Measurements from ENCODE around the gene STAT3. TPM values are rescaled to one million over a fixed set of nuclear protein-coding genes. Genes with fewer than 3 reads are reported as not detected.
A peak's percentile ranks its signal among the peaks of the same experiment; 100 is the strongest.

Gene STAT3
- total RNA-seq, 1 experiment from 2014 or later, result 115 TPM

DNA sequence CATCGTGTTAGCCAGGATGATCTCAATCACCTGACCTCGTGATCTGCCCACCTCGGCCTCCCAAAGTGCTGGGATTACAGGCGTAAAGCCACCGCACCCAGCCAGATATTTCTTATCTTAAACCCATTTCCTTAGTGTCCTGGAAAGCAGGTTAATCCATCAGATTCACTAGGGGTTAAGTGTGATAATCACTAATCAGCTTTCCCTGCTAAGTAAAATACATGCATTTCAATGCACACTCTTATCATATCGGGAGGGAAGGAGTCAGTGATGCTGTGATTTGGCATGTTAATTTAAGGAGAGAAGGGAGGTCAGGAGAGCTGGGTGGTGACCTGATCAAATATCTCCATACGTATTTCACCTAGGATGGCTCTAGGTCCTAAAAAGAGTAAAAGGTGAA, 29.1 kb downstream of the STAT3 start:
- Mint-ChIP-seq H3K4me1 (ENCODE audit: insufficient read depth, unreplicated experiment) (peaks cover 25% of the 10 kb centered on the region), H3K27ac (ENCODE audit: low read depth, unreplicated experiment) (no peak overlapping the region), H3K4me3 (ENCODE audit: unreplicated experiment) (no peak overlapping the region), H3K9me3 (ENCODE audit: unreplicated experiment) (no peaks in the 10 kb centered on the region), H3K27me3 (ENCODE audit: insufficient read depth, unreplicated experiment) (no peaks in the 10 kb centered on the region), H3K36me3 (ENCODE audit: insufficient read depth, unreplicated experiment) (peaks cover 20% of the 10 kb centered on the region)
- ChIA-PET CTCF (interaction anchor here (0.6 to 1.7 kb wide), 4 partner anchors 12 to 156 kb away, joined by 3 to 4 read pairs (median 4); no protein-coding TSS in a partner anchor), POLR2A (interaction anchor here (1.1 kb wide), 1 partner anchor 29 kb away, joined by 7 read pairs; the partner anchor contains the start of gene STAT3)
- no TSS peak for BruUV-seq (replicated peaks)
- intact Hi-C loops (cut with micrococcal nuclease), result no loop called here
- TF ChIP-seq, protein P1, sequence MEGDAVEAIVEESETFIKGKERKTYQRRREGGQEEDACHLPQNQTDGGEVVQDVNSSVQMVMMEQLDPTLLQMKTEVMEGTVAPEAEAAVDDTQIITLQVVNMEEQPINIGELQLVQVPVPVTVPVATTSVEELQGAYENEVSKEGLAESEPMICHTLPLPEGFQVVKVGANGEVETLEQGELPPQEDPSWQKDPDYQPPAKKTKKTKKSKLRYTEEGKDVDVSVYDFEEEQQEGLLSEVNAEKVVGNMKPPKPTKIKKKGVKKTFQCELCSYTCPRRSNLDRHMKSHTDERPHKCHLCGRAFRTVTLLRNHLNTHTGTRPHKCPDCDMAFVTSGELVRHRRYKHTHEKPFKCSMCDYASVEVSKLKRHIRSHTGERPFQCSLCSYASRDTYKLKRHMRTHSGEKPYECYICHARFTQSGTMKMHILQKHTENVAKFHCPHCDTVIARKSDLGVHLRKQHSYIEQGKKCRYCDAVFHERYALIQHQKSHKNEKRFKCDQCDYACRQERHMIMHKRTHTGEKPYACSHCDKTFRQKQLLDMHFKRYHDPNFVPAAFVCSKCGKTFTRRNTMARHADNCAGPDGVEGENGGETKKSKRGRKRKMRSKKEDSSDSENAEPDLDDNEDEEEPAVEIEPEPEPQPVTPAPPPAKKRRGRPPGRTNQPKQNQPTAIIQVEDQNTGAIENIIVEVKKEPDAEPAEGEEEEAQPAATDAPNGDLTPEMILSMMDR (IDR thresholded peaks at IDR 0.05; ENCODE audit: unreplicated experiment), result no peak
- DNase-seq (ENCODE audit: unreplicated experiment), result no peak

GRCh38 chr17:42358434-42358833, 29.8 kb downstream of the STAT3 start:
- ChIA-PET CTCF (interaction anchor here (0.8 to 1.7 kb wide), 4 partner anchors 13 to 49 kb away, joined by 3 to 4 read pairs (median 3); no protein-coding TSS in a partner anchor), POLR2A (interaction anchor here (0.9 to 1.4 kb wide), 2 partner anchors 10 to 51 kb away, joined by 3 to 4 read pairs; no protein-coding TSS in a partner anchor)
- intact Hi-C loops (cut with micrococcal nuclease), result no loop called here
- Mint-ChIP-seq H3K4me1 (ENCODE audit: insufficient read depth, unreplicated experiment) (peaks cover 18% of the 10 kb centered on the region), H3K9me3 (ENCODE audit: unreplicated experiment) (no peaks in the 10 kb centered on the region), H3K4me3 (ENCODE audit: unreplicated experiment) (no peak overlapping the region), H3K36me3 (ENCODE audit: insufficient read depth, unreplicated experiment) (peaks cover 19% of the 10 kb centered on the region), H3K27ac (ENCODE audit: low read depth, unreplicated experiment) (no peak overlapping the region), H3K27me3 (ENCODE audit: insufficient read depth, unreplicated experiment) (no peaks in the 10 kb centered on the region)
- DNase-seq (ENCODE audit: unreplicated experiment), result no peak
- no TSS peak for BruUV-seq (replicated peaks)
- TF ChIP-seq, protein P1 (IDR thresholded peaks at IDR 0.05; ENCODE audit: unreplicated experiment), result no peak

DNA sequence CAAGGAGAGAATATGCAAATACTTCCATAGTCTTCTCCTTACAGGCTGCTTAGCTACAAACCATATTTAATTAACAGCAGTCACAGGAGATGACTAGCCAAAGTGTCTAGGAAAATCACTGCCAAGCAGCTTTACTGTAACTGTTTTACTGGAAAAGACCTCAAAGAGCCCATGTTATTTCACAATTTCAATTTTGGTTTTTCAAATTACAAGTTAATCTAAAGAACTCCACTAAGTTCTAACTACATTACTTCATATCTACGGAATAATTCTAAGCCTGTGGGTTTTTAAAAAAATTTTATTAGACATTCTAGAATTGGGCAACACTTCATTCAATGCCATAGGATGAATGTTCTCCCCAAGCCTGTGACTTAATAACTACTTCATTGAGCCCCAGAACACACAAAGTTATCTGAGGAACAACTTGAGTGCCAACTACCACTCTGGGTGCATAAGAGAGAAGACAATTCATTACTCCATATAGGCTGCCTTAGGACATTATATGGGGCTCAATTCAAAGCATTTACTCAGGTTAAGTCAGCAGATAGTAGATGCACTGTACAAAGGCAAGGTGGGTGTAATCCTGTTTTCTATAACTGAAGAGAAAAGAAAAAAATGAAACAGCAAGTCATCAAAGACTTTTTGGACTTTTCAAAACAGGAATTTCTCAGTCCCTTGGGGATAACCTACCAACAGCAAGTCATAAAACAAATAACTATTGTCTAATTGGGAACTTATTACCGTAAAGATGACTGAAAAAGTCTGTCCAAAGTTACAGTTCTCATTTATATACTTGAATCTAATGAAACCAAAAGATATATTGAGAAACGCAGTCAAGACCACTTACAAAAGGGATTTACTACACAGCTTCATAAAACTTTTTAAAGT, 33.0 kb downstream of the STAT3 start:
- TF ChIP-seq, protein P1 (IDR thresholded peaks at IDR 0.05; ENCODE audit: unreplicated experiment), result no peak
- peaks cover 22% of the 10 kb centered on the region for H3K36me3 Mint-ChIP-seq (ENCODE audit: insufficient read depth, unreplicated experiment)
- no peaks in the 10 kb centered on the region for H3K9me3 Mint-ChIP-seq (ENCODE audit: unreplicated experiment)
- POLR2A ChIA-PET, result interaction anchor here (0.7 to 0.8 kb wide), 2 partner anchors 53 to 109 kb away, joined by 3 read pairs; no protein-coding TSS in a partner anchor
- no TSS peak for BruUV-seq (replicated peaks)
- peak; percentile 46 for DNase-seq (ENCODE audit: unreplicated experiment)
- no peak overlapping the region for H3K4me3 Mint-ChIP-seq (ENCODE audit: unreplicated experiment)
- H3K4me1 Mint-ChIP-seq (ENCODE audit: insufficient read depth, unreplicated experiment), result no peaks in the 10 kb centered on the region
- intact Hi-C loops (cut with micrococcal nuclease), result no loop called here
- CTCF ChIA-PET, result no interaction called here
- no peaks in the 10 kb centered on the region for H3K27me3 Mint-ChIP-seq (ENCODE audit: insufficient read depth, unreplicated experiment)
- no peak overlapping the region for H3K27ac Mint-ChIP-seq (ENCODE audit: low read depth, unreplicated experiment)

DNA sequence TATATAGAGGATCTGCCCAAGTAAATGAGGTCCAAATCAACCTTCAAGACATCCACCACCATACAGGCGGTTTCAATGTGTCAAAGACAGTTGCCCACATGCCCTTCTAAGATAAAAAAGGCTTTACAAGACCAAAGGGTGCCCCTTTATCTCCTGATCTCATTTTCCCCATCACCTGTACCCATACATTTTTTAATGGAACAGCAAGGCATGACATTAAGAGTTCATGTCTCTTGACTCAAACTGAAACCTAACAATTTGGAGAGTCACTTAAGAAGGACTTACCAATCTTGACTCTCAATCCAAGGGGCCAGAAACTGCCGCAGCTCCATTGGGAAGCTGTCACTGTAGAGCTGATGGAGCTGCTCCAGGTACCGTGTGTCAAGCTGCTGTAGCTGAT, 40.1 kb downstream of the STAT3 start:
- Mint-ChIP-seq H3K4me3 (ENCODE audit: unreplicated experiment) (no peak overlapping the region), H3K4me1 (ENCODE audit: insufficient read depth, unreplicated experiment) (peaks cover 10% of the 10 kb centered on the region), H3K36me3 (ENCODE audit: insufficient read depth, unreplicated experiment) (peaks cover 58% of the 10 kb centered on the region), H3K9me3 (ENCODE audit: unreplicated experiment) (no peaks in the 10 kb centered on the region), H3K27ac (ENCODE audit: low read depth, unreplicated experiment) (peak overlapping the region; percentile 23), H3K27me3 (ENCODE audit: insufficient read depth, unreplicated experiment) (no peaks in the 10 kb centered on the region)
- TF ChIP-seq, protein P1 (IDR thresholded peaks at IDR 0.05; ENCODE audit: unreplicated experiment), result no peak
- no TSS peak for BruUV-seq (replicated peaks)
- CTCF ChIA-PET, result interaction anchor here (0.6 kb wide), 1 partner anchor 27 kb away, joined by 4 read pairs; no protein-coding TSS in a partner anchor
- intact Hi-C loops (cut with micrococcal nuclease), result no loop called here
- POLR2A ChIA-PET, result interaction anchor here (1.6 kb wide), 1 partner anchor 10 kb away, joined by 4 read pairs; no protein-coding TSS in a partner anchor
- DNase-seq (ENCODE audit: unreplicated experiment), result no peak

Measured in MCF 10A (cell line).